Measurements from ENCODE around the gene TFIP11. TPM values are rescaled to one million over a fixed set of nuclear protein-coding genes. Genes with fewer than 3 reads are reported as not detected.
A peak's percentile ranks its signal among the peaks of the same experiment; 100 is the strongest.

Gene TFIP11
- total RNA-seq, 1 donor from 2014 or later, result 23.2 TPM

DNA sequence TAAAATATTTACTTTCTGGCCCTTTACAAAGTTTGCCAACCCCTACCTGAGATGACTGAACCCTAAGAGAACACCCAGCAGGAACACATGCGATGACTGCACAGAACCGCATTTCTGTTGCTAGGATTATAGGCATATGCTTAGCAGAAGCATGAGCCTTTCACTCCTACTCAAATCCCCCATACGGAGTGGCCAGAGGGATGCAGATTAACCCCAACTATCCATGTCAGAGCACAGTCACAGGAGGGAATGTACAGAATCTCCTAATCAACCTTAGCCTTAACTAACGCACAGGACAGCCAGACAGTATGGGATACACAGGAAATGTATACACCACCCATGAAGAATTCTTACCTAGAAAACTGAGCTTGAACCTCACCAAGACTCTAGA, 34.9 kb downstream of the TFIP11 start:
- no peak for ATAC-seq

- no peak for ATAC-seq
Measured at GRCh38 chr22:26476705-26477340, 35.5 kb downstream of the TFIP11 start.

GRCh38 chr22:26474682-26475081, 37.6 kb downstream of the TFIP11 start:
- no peak for ATAC-seq

DNA sequence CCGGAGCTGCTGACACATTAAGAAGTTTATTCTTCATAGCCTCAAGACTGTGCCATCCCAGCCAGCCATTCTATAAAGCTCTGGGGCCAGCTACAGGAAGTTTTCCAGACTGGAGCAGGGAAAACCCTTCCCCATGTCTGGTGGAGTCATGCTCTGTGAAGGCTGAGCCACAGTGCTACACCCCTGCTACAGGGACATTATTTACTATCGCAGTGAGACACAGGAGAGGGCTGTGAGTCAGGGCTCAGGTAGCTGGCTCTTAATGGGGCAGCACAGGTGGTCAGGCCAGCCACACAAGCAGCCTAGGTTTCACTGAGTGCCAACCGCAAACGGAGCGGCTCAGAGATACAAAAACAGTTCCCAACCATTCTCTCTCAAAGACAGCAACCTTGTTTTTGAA, 40.8 kb downstream of the TFIP11 start:
- ATAC-seq, result peak; percentile 97

- ATAC-seq, result peak; percentile 5
Measured at GRCh38 chr22:26470807-26471206, 41.5 kb downstream of the TFIP11 start.

GRCh38 chr22:26466196-26466595, 46.1 kb downstream of the TFIP11 start:
- no peak for ATAC-seq

GRCh38 chr22:26464312-26464711, 48.0 kb downstream of the TFIP11 start:
- no peak for ATAC-seq

- no peak for ATAC-seq
Measured at GRCh38 chr22:26463688-26464087, 48.6 kb downstream of the TFIP11 start.

DNA sequence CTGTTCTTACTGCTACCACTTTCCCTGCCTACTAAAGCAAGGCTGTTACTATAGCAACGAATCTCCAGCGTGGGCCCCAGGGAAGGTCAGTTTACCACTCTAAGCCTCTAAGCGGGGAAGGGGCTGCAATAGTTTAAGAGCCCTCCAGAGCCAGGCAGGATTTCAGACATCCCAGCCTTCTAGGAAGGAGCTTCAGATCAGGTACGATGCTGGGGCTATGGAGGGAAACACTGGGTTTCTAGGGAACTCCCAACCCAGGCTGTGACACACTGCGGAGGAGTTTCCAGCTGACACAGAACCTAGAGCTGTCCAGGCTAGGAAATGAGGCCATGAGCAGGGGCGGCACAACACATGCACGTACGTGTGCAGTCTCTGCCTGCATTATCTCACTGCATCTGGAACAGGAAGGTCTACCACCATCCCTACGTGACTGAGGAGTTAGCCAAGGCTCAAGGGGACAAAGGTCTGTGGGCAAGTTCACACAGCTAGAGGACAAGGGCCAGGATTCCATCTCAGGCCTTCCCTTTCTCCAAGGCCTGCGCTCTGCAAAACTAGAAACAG, 49.1 kb downstream of the TFIP11 start:
- ATAC-seq, result no peak

DNA sequence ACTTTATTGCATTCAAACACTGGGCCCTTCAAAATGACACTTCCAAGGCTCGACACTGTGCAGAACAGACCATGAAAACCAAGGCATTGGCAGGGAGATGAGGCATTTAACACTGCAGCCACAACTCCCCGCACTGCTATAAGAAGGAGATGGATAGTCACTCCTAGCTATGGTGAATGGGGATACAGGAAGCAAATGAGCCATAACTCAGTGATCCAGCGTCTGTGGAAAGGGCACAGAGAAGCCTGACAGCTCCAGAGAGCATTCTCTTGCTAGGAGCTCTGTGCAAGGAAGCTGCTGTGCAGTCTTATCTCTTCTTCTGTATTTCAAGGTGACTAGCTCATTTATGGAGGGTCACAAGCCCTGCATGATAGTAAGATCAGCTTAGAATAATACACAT, 49.6 kb downstream of the TFIP11 start:
- ATAC-seq, result no peak

DNA sequence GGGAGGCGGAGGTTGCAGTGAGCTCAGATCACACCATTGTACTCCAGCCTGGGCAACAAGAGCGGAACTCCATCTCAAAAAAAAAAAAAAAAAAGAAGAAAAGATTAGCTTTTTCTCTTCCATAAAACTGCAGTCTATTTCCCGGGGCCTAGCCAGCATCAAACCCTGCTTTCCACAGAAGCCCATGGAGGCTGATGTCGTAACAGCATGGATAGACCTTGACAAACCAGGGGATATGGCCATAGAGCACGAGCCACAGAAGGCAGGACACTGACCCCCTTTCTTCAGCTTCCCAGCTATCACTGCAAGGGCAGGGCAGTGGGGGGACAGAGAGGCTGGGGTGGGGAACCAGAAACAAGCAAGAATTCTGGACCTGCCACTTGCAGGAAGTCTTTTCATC, 50.2 kb downstream of the TFIP11 start:
- ATAC-seq, result no peak

DNA sequence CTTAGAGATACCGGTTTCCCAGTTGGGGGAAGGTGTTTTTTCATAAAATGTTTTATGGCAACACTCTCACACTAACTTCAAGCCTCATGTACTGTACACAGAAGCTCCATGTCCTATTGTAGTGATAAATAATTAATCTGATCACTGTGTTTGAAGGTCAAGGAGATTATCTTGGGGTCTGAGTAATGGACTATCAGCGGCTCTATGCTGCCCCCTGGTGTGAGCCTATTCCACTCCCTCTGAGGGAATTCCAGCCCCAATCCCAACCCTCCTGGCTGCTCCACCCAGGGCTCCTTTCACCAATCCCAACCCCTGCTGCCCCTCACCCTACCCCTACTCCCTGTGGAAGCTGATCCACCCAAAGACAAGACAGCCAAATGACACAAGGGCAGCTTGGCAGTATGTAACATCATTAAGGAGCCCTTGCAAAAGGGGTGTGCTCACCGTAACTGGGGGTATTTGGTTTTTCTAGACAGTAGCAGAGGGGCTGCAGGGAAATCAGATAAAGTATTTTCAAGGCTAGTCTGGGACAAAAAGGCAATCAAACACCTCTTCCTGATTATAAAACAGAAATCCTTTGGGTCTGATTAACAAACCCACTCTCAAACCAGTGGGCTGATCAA, 51.0 kb downstream of the TFIP11 start:
- ATAC-seq, result peak; percentile 59

DNA sequence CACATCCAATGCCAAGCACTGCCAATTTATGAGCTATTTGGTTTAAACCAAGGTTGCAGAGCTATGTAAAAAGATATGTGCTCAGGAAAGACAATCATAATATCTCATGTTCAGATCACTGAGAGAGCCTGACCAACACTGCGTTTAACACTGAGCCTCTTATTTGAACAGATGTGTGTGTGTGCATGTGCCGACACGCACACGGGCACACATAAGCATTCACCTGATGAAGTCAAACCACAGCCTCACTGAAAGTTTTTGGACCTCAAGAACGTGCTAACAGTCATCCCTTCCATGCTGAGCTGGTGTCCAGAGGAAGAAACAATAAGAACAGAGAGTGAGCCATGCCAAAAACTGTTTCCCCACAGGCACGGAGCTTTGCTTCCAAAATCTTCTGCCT, 52.1 kb downstream of the TFIP11 start:
- ATAC-seq, result peak; percentile 30

- no peak for ATAC-seq
Measured at GRCh38 chr22:26457661-26458272, 54.5 kb downstream of the TFIP11 start.

GRCh38 chr22:26453812-26454500, 58.3 kb downstream of the TFIP11 start:
- ATAC-seq, result peak; percentile 10

GRCh38 chr22:26453216-26453615, 59.1 kb downstream of the TFIP11 start:
- no peak for ATAC-seq

DNA sequence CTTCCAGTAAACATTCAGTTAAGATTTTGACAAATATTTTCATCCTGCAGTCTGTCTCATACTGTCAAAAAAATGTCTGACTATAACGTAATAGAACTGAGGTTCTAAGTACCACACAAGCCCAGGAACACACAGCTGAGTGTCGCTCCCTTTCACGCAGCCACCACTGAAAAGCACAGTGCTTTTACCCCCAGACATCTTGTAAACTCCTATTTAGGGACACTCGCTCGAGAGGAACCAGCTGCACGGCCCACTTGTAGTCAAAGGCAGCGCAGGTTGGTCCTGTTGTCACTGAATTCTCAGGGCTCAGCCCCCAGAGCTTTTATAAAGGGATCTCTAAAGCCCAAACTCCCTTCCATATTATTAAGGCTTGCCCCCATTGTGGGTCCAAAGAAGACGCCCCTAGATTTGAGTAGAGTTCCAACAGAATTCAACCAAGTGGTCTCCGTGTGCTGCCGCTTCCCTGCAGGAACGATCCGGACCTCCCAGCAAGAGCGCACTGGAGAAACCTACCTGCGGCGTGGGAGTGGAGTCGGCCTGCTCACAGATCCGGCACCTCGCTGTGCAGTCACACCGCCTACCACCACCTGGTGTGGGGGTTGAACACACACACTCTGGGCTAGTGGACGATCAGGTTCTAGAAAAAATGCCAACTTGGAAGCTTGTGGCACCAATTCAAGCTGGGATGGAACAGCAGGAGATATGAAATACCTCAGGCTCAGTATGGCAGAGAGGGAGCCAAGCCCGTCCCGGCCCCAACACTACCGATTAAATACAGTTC, 59.8 kb downstream of the TFIP11 start:
- ATAC-seq, result no peak

- ATAC-seq, result no peak
Measured at GRCh38 chr22:26450453-26451185, 61.7 kb downstream of the TFIP11 start.

GRCh38 chr22:26448941-26449340, 63.3 kb downstream of the TFIP11 start:
- no peak for ATAC-seq

DNA sequence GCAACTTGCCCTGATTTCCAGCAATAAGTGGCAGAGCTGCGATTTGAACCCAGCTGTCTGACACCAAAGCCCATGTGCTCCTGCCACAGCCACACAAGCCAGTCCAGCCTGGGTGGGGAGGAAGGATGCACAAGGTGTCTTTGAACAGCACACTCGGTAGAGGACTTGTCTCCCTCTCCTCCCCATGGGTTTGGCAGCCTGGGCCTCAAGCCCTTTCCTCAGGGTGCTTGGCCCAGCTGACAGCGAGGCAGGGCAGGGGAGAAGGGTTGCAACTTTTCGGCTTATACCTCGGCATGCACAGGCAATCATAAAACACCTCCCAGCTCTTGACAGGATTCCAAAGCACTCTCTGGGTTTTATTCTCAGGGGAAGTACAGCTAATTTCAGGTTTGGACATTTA, 63.9 kb downstream of the TFIP11 start:
- no peak for ATAC-seq

- no peak for ATAC-seq
Measured at GRCh38 chr22:26447584-26448329, 64.5 kb downstream of the TFIP11 start.

Measured in esophagus mucosa (tissue), 1 donor.